Measurements from ENCODE around the gene RINL.

Gene RINL

DNA sequence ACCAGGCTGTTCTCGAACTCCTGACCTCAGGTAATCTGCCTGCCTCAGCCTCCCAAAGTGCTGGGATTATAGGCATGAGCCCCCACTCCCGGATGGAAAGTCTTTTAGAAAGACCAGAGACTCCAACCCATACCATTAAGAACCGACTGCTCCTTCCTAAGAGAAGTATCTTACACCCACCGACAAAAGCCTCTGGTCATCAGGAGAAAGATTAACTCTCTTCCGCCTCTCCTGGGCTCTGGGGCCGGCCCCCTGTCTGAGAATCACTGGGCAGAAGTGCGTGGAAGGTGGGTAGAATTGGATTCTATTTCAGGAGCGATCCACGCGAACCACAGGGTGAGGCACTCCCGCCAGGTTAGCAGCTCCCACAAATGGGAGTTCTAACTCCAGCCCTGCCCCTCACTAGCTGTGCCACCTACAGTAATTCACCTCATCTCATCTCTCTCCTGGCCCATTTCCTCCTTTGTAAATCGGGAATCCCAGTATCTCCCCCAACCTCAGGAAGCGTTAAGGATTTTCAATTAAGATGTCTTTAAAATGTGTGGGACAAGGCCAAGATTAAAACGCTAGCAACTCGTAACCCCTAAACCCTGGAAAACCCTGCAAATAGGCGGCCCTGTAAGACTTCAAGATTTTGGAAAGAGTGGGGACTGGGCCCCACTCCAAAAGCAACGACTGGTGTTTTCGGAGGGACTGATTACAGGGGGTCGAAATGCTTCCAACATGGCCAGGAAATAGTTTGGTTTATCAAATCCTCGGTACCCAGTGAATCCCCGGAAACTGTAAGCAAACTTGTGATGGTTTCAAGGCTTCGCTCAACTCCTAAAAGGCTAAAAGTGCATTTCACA lies 29.6 kb downstream of the RINL start:
- no peak for DNase-seq

DNA sequence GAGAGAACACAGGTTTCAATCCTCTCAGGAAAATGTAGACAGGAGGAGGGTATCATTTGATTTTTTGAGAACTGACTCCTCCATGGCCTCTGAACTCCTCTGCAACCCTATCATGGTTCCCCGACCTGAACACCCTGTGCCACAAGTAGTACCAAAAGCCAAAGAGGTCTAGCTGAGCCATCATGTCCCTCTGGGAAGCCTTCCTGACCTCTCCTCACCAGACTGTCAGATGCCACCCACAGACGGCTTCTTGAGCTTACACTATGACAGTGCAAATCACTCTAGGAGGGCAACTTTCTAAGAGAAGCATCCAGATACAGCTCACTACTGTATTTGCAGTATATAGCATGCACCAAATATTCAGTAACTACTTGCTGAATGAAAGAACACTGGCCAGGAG lies 32.0 kb downstream of the RINL start:
- no peak for DNase-seq

DNA sequence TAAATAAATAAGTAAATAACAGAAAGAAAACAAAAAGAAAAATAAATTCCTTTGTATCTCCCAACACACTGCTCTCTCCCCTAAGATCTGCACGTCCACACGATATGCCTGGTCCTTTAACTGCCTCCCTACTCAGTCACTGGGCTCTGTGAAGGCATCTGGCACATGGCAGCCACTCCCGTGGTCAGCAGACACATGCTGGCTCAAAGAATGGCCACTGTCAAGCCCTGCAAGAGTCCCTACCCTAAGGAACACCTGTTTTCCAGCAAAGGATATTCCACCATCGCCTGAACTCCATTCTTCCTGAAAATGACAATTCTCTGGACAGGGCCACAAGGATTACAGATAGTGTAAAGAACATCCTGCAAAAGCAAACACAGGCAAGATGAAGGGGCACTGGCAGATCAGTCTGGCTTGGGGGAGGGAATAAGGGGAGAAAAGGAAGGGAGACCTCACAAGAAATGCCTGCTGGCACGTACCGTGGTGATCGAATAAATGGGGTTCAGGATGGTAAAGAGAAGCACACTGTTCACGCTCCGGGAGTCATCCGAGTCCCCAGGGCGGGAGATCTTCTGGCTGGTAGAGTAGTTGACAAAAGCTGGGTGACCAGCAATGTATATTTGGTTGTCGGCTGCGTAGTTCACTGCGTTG lies 32.6 kb downstream of the RINL start:
- DNase-seq, result no peak

GRCh38 chr19:38844093-38844686 lies 33.9 kb downstream of the RINL start:
- no peak for DNase-seq

- DNase-seq, result no peak
These were observed 34.8 kb downstream of the RINL start for GRCh38 chr19:38843175-38843758.

GRCh38 chr19:38842439-38843174 lies 35.5 kb downstream of the RINL start:
- DNase-seq, result no peak

GRCh38 chr19:38841787-38842438 lies 36.2 kb downstream of the RINL start:
- no peak for DNase-seq

DNA sequence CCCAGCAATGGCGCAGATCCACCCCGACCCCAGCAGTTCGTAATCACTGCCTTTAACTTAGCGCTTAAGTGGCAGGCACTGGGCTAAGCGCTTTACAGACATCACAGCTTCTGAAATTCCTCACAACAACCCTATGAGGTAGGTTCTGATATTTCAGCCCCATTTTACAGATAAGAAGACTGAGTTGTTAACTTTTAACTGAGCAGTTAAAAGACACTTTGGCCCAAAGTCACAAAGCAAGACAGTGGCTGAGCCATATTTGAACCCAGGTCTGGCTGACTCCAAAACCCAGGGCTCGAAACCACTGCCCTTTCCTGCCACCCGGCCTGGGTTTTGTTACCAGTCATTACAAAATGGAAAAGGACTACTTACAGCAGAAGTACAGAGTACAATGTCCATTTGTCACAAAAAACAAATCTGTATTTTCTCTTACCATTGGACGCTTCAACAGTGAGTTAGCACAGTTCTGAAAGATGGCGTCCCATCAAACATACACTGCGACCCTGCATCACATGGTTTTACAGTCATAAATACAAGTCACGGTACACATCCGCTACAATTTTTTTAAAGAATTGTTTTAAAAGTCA lies 36.8 kb downstream of the RINL start:
- no peak for DNase-seq

GRCh38 chr19:38840583-38840968 lies 37.5 kb downstream of the RINL start:
- DNase-seq, result no peak

GRCh38 chr19:38839816-38840582 lies 38.1 kb downstream of the RINL start:
- no peak for DNase-seq

- no peak for DNase-seq
These were observed 38.9 kb downstream of the RINL start for GRCh38 chr19:38838986-38839761.

- DNase-seq, result no peak
These were observed 39.7 kb downstream of the RINL start for GRCh38 chr19:38838208-38838985.

- no peak for DNase-seq
These were observed 40.4 kb downstream of the RINL start for GRCh38 chr19:38837656-38838121.

DNA sequence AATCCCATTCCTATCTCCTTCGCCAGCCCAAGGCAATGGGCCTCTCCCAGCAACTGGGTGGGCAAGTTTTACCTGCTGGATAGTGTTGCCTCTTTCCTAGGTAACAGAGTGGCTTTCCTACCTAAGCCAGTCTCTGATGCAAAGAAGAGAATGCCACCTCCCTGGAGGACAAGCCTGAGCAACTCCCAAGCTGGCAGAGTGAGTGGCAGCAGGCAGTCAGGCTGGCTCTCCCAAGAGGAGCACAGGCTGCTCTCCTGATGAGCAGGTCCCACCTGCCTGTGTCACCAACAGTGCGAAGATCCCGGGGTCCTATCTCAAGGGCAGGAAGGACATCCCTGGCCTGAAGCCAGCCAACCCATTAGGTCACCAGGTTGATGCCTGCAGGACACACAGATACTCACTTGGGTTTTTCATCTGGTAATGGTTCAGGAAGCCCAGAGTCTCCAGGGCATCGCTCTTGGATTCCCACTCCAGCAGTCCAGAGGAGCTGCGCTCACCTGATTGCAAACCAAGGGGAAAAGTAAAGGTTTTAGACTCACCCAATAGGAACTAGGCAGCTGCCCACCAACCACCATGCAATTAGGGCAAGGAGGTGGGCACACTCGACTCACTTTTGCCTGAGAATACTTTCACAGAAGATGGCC lies 41.0 kb downstream of the RINL start:
- DNase-seq, result no peak

- DNase-seq, result no peak
These were observed 41.7 kb downstream of the RINL start for GRCh38 chr19:38836159-38836982.

- no peak for DNase-seq
These were observed 43.5 kb downstream of the RINL start for GRCh38 chr19:38834590-38834989.

- DNase-seq, result no peak
These were observed 44.0 kb downstream of the RINL start for GRCh38 chr19:38834104-38834490.

DNA sequence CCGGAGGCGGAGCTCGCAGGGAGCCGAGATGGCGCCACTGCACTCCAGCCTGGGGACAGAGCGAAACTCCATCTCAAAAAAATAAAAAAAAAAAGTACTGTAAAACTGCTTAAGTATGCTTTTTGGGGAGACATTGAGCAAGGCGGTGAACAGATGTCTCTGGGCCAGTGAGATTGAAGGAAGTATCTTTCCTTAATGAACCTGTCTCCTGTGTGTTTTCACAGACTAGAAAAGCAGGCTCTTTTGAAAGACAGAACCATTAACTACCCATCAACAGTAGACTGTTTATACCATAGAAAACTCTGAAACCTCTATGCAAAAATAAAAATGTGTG lies 45.0 kb downstream of the RINL start:
- DNase-seq, result no peak
